HCT116 (cell line): ENCODE measurements around the gene ST7. TPM values are rescaled to one million over a fixed set of nuclear protein-coding genes. Genes with fewer than 3 reads are reported as not detected.

ENCODE experiments used
- ATAC-seq: fragments of 200-7000 bp; cut with Tn5 transposase; 2 replicates; pipeline ENCODE4 v1.9.1; 2020; ENCODE audit warnings: mild to moderate bottlenecking, moderate library complexity
- BruUV-seq: library from RNA; stranded (reverse); fragments of 400-500 nt; replicated peaks from 2 replicates; lab custom pipeline; 2021; lab: Mats Ljungman, UMichigan
- CTCF ChIA-PET: fragments of 300-600 bp; sonication (Branson Sonifier 250); formaldehyde crosslinking; loops from one replicate; lab custom pipeline; 2021; ENCODE audit warnings: antibody characterized with exemption; lab: Charles Lee
- POLR2A ChIA-PET: fragments of 300-600, 350-600 bp; sonication (Branson Sonifier 250); formaldehyde crosslinking; loops from one replicate; lab custom pipeline; 2021; ENCODE audit warnings: antibody characterized with exemption; lab: Charles Lee
- RAD21 ChIA-PET, 2 experiments: fragments of 300-600 bp; sonication (Branson Sonifier 250); formaldehyde crosslinking; loops; one replicate each; lab custom pipeline; 2023; ENCODE audit warnings: low total read pairs in 2 of 2; ENCODE audit not compliant: uncharacterized antibody in 2 of 2, unreplicated experiment in 2 of 2, low non-redundant PET in 1 of 2; lab: Charles Lee
- DNase-seq: peaks from one replicate; pipeline ENCODE4 v3.0.0-alpha.2; 2010; ENCODE audit warnings: low read depth, low spot score
- H2AFZ ChIP-seq: fragments of 200-600 bp; shearing (Covaris generic), sonication (generic); 2 replicates; pipeline ENCODE4 v1.6.1; 2017; ENCODE audit warnings: low read depth, mixed run types, mixed read lengths, antibody characterized with exemption, low read length; ENCODE audit not compliant: poor library complexity, severe bottlenecking
- H3K27ac ChIP-seq: 2 replicates; pipeline ENCODE4 v1.5.1; 2012; ENCODE audit warnings: low read depth, low read length
- H3K27me3 ChIP-seq: fragments of 200-600 bp; sonication (generic); 2 replicates; pipeline ENCODE4 v1.6.1; 2016; ENCODE audit warnings: mixed run types, low read length, mixed read lengths; ENCODE audit not compliant: insufficient read depth
- H3K36me3 ChIP-seq, 2 experiments: fragments of 200-500 bp in 1 of 2; fragments of 200-600 bp in 1 of 2; sonication (Bioruptor generic) in 1 of 2; sonication (generic) in 1 of 2; 2 replicates each; pipeline versions ENCODE4 v1.5.1 to v1.6.1; 2014 to 2016; ENCODE audit warnings: low read length in 2 of 2, inconsistent platforms in 1 of 2, mixed read lengths in 1 of 2, mixed run types in 1 of 2; ENCODE audit not compliant: insufficient read depth in 2 of 2, control insufficient read depth in 1 of 2
- H3K4me1 ChIP-seq, 2 experiments: fragments of 200-600 bp in 1 of 2; sonication (generic) in 1 of 2; 2 replicates each; pipeline versions ENCODE4 v1.5.1 to v1.6.1; 2012 to 2017; ENCODE audit warnings: low read length in 2 of 2, inconsistent platforms in 1 of 2, mild to moderate bottlenecking in 1 of 2, mixed read lengths in 1 of 2, mixed run types in 1 of 2, moderate library complexity in 1 of 2; ENCODE audit not compliant: insufficient read depth in 2 of 2, control insufficient read depth in 1 of 2
- H3K4me2 ChIP-seq: fragments of 200-600 bp; sonication (generic); 2 replicates; pipeline ENCODE4 v1.6.1; 2017; ENCODE audit warnings: mixed run types, low read length, mixed read lengths
- H3K4me3 ChIP-seq, 2 experiments: fragments of 200-600 bp in 1 of 2; sonication (generic) in 1 of 2; replicated peaks in 1 of 2; 2 replicates each; pipeline ENCODE4 v1.5.1; 2011 to 2016; ENCODE audit warnings: low read length in 2 of 2, control low read depth in 1 of 2, low read depth in 1 of 2, mild to moderate bottlenecking in 1 of 2, mixed read lengths in 1 of 2, mixed run types in 1 of 2
- H3K79me2 ChIP-seq: fragments of 200-600 bp; sonication (generic); 2 replicates; pipeline ENCODE4 v1.6.1; 2017; ENCODE audit warnings: mild to moderate bottlenecking, mixed run types, low read length, moderate library complexity, mixed read lengths; ENCODE audit not compliant: insufficient read depth
- H3K9ac ChIP-seq: fragments of 200-600 bp; sonication (generic); 2 replicates; pipeline ENCODE4 v1.6.1; 2016; ENCODE audit warnings: low read length, mixed read lengths
- H3K9me2 ChIP-seq: fragments of 200-600 bp; sonication (generic), shearing (Covaris generic); 2 replicates; pipeline ENCODE4 v1.6.1; 2017; ENCODE audit warnings: mixed run types, mild to moderate bottlenecking, moderate library complexity; ENCODE audit not compliant: insufficient read depth
- H3K9me3 ChIP-seq, 2 experiments: fragments of 200-500 bp in 1 of 2; fragments of 200-600 bp in 1 of 2; sonication (Bioruptor generic) in 1 of 2; sonication (generic) in 1 of 2; 2 replicates each; pipeline ENCODE4 v1.6.1; 2014 to 2017; ENCODE audit warnings: low read length in 2 of 2, mixed read lengths in 2 of 2, inconsistent platforms in 1 of 2, low read depth in 1 of 2, mild to moderate bottlenecking in 1 of 2, mixed run types in 1 of 2, moderate library complexity in 1 of 2; ENCODE audit not compliant: control insufficient read depth in 1 of 2, insufficient read depth in 1 of 2
- H4K20me1 ChIP-seq: fragments of 200-600 bp; sonication (generic), shearing (Covaris generic); 2 replicates; pipeline ENCODE4 v1.6.1; 2017; ENCODE audit warnings: mixed run types, mild to moderate bottlenecking, moderate library complexity; ENCODE audit not compliant: insufficient read depth
- ATF3 ChIP-seq: IDR thresholded peaks from 2 replicates; pipeline ENCODE4 v1.6.1; 2012
- CEBPB ChIP-seq: IDR thresholded peaks from 2 replicates; pipeline ENCODE4 v1.6.1; 2012; ENCODE audit warnings: low read depth
- EGR1 ChIP-seq: IDR thresholded peaks from 2 replicates; pipeline ENCODE4 v1.6.1; 2012; ENCODE audit warnings: low read depth
- ELF1 ChIP-seq: IDR thresholded peaks from 2 replicates; pipeline ENCODE4 v1.6.1; 2012; ENCODE audit warnings: low read depth, borderline replicate concordance
- EZH2phosphoT487 ChIP-seq: fragments of 200-600 bp; IDR thresholded peaks from 2 replicates; pipeline ENCODE4 v1.6.1; 2018; ENCODE audit warnings: antibody characterized with exemption, borderline replicate concordance
- FOSL1 ChIP-seq: IDR thresholded peaks from 2 replicates; pipeline ENCODE4 v1.6.1; 2012; ENCODE audit warnings: low read depth
- JUND ChIP-seq: IDR thresholded peaks from 2 replicates; pipeline ENCODE4 v1.6.1; 2012
- MAX ChIP-seq: IDR thresholded peaks from 2 replicates; pipeline ENCODE4 v1.6.1; 2012
- POLR2A ChIP-seq: IDR thresholded peaks from 2 replicates; pipeline ENCODE4 v1.7.0; 2011; ENCODE audit warnings: borderline replicate concordance; ENCODE audit not compliant: insufficient read depth, insufficient read length; ENCODE audit errors: extremely low read depth
- POLR2AphosphoS5 ChIP-seq: IDR thresholded peaks from 2 replicates; pipeline ENCODE4 v1.6.1; 2011; ENCODE audit warnings: mild to moderate bottlenecking, low read depth, low read length, moderate library complexity
- RAD21 ChIP-seq: IDR thresholded peaks from 2 replicates; pipeline ENCODE4 v1.6.1; 2012; ENCODE audit warnings: low read depth, mild to moderate bottlenecking
- REST ChIP-seq: IDR thresholded peaks from 2 replicates; pipeline ENCODE4 v1.6.1; 2012; ENCODE audit warnings: low read depth
- SIN3A ChIP-seq: IDR thresholded peaks from 2 replicates; pipeline ENCODE4 v1.6.1; 2012; ENCODE audit warnings: low read depth
- SRF ChIP-seq: IDR thresholded peaks from 2 replicates; pipeline ENCODE4 v1.6.1; 2012; ENCODE audit warnings: low read depth
- YY1 ChIP-seq: IDR thresholded peaks from 2 replicates; pipeline ENCODE4 v1.6.1; 2011; ENCODE audit warnings: low read length, low read depth, moderate library complexity, mild to moderate bottlenecking; ENCODE audit not compliant: insufficient replicate concordance; ENCODE audit errors: extremely low read depth
- ZFX ChIP-seq: fragments of 450-650 bp; IDR thresholded peaks from 2 replicates; pipeline ENCODE4 v1.6.1; 2017
- ZNF274 ChIP-seq: fragments of 200-500 bp; sonication (Bioruptor generic); IDR thresholded peaks from 2 replicates; pipeline ENCODE4 v1.6.1; 2014; ENCODE audit warnings: mild to moderate bottlenecking, low read depth, low read length, inconsistent platforms
- intact Hi-C: fragments of 100-400 bp; cut with micrococcal nuclease; formaldehyde crosslinking; loops from 2 replicates; pipeline ENCODE4 v1.10.0; 2022
- total RNA-seq: library from RNA; stranded (reverse); gene quantifications from one replicate; pipeline ENCODE4 v1.2.1, GENCODE V29; 2021; ENCODE audit not compliant: unreplicated experiment

Gene ST7
- total RNA-seq, 1 experiment from 2014 or later: 12.6 TPM

- no peak for ATAC-seq
- H3K36me3 ChIP-seq: no peaks in the 10 kb centered on the region
- H4K20me1 ChIP-seq: no peaks in the 10 kb centered on the region
- H3K27me3 ChIP-seq: no peaks in the 10 kb centered on the region
- CTCF ChIA-PET: no interaction called here
- H3K9ac ChIP-seq: no peak overlapping the region
- no peaks in the 10 kb centered on the region for H3K9me3 ChIP-seq
- no peak overlapping the region for H3K27ac ChIP-seq
- no peak overlapping the region for H2AFZ ChIP-seq
- H3K79me2 ChIP-seq: no peaks in the 10 kb centered on the region
- TF ChIP-seq YY1 (no peak), EGR1 (no peak), ZNF274 (no peak), FOSL1 (no peak), JUND (no peak), EZH2phosphoT487 (no peak), ZFX (no peak), ELF1 (no peak), SIN3A (no peak), REST (no peak), RAD21 (no peak), POLR2A (no peak), MAX (no peak), SRF (no peak), ATF3 (no peak), POLR2AphosphoS5 (no peak), CEBPB (no peak)
- H3K4me1 ChIP-seq: peaks cover 0 to 7% of the 10 kb centered on the region in 2 experiments; a peak in 1 of 4 replicates
- POLR2A ChIA-PET: no interaction called here
- H3K4me3 ChIP-seq: no peak overlapping the region
- DNase-seq: no peak
- BruUV-seq: no TSS peak
- RAD21 ChIA-PET: no interaction called here
- no peak overlapping the region for H3K4me2 ChIP-seq
- H3K9me2 ChIP-seq: no peaks in the 10 kb centered on the region
- intact Hi-C loops: no loop called here
These were observed 193.2 kb downstream of the ST7 start for GRCh38 chr7:117146511-117146910.
